ENCODE results near the gene DNMT3A.

The DNMT3A gene

GRCh38 chr2:25254961-25255360, 86.8 kb downstream of the DNMT3A start:
- DNase-seq: no peak

- no peak for DNase-seq
Measured at GRCh38 chr2:25253153-25253626, 88.5 kb downstream of the DNMT3A start.

GRCh38 chr2:25252291-25253152, 89.2 kb downstream of the DNMT3A start:
- DNase-seq: peak; percentile 77

- DNase-seq: peak; percentile 63
Measured at GRCh38 chr2:25251422-25252273, 90.1 kb downstream of the DNMT3A start.

DNA sequence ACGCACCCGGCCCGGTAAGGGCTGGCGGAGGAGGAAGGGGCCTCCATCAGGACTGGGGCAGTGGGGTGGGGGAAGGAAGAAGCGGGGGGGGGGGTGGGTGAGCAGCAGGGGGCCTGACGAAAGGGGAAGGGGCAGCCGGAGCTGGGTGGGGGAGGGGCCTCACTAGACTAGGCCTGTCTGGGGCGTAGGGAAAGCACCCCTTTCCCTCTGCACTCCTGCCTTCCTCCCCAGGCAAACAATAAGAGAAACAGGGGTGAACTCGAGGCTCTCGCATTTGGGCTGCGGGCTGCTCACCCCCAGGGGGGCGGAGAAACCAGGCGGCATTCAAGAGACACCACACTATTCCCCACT, 90.7 kb downstream of the DNMT3A start:
- peak; percentile 50 for DNase-seq

- no peak for DNase-seq
Measured at GRCh38 chr2:25250331-25251070, 91.2 kb downstream of the DNMT3A start.

GRCh38 chr2:25249785-25250184, 91.9 kb downstream of the DNMT3A start:
- no peak for DNase-seq

DNA sequence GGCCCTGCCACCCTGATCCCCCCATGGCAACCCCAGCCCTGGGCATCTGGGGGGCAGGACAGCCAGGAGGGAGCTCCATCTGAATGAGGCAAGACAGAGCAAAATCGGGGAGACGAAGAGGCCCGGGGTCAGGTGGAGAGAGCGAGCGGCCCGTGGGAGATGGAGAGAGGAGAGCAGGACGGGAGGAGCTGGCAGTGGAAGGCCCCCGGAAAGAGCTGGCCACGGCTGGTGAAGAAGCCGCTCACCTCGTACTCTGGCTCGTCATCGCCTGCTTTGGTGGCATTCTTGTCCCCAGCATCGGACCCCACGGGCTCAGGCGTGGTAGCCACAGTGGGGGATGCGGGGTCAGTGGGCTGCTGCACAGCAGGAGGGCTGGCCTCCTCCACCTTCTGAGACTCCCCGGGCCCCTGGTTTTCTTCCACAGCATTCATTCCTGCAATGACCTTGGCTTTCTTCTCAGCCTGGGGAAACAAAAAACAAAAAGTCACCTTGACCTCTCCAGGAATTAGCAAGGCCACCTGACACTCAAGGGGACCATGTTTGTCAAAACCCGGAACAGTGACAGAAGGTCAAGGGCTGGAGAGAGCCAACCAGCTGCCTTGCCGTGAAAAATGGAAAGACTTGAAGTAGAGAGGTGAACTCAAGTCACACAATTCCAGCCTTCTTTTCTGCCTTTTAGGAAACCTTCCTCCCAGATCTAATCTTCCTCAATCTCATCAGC, 93.8 kb downstream of the DNMT3A start:
- no peak for DNase-seq

DNA sequence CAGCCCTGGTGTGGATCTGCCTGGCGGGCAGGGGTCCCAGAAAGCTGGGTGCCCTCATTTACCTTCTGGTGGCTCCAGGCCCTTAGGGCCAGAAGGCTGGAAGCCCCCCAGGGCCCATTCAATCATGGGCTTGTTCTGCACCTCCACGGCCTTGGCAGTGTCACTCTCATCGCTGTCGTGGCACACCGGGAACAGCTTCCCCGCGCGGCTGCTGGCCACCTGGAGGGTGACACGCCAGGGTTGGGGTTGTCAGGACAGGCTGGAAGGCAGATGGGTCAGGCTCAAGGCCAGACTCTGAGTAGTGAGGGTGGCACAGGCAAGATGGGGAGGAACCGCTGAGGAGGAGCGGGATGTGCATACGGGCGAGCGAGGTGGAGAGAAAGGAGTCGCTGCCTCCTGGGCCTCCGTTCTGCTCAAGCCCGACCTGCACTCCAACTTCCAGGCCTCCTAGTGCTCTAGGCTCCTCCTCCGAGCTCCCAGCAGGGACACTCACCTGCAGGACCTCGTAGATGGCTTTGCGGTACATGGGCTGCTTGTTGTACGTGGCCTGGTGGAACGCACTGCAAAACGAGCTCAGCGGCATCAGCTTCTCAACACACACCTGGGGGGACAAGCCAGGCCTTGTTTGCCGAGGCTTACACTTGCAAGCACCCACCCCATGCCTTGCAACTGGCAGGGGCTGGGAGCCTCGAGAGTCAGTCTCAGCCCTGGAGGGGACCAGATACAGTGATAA, 95.0 kb downstream of the DNMT3A start:
- no peak for DNase-seq

GRCh38 chr2:25246001-25246400, 95.7 kb downstream of the DNMT3A start:
- DNase-seq: no peak

GRCh38 chr2:25245141-25245540, 96.6 kb downstream of the DNMT3A start:
- DNase-seq: no peak

- DNase-seq: no peak
Measured at GRCh38 chr2:25243995-25244394, 97.7 kb downstream of the DNMT3A start.

- DNase-seq: no peak
Measured at GRCh38 chr2:25241452-25241851, 100.3 kb downstream of the DNMT3A start.

GRCh38 chr2:25240636-25241035, 101.1 kb downstream of the DNMT3A start:
- DNase-seq: no peak

GRCh38 chr2:25238920-25239319, 102.8 kb downstream of the DNMT3A start:
- DNase-seq: no peak

GRCh38 chr2:25237764-25238163, 104.0 kb downstream of the DNMT3A start:
- no peak for DNase-seq

DNA sequence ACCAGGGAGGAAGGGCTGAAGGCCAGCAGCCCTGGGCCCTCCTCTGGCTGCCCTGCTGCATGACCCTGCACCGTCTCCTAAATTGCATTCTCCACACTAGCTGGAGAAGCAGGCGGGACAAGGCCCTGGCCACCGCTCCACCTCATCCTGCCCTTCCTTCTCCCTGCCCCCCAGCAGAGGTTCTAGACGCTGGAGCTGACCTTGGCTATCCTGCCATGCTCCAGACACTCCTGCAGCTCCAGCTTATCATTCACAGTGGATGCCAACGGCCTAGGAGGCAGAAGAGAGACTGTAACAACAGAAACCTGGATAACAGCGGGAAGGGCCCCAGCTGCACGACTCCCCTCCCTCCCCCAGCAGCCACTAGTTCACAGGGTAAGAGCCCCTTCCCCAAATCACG, 105.0 kb downstream of the DNMT3A start:
- DNase-seq: no peak

- DNase-seq: no peak
Measured at GRCh38 chr2:25234738-25235137, 107.0 kb downstream of the DNMT3A start.

GRCh38 chr2:25233916-25234605, 107.7 kb downstream of the DNMT3A start:
- no peak for DNase-seq

- no peak for DNase-seq
Measured at GRCh38 chr2:25232248-25232825, 109.4 kb downstream of the DNMT3A start.

GRCh38 chr2:25230948-25231311, 110.8 kb downstream of the DNMT3A start:
- no peak for DNase-seq

Measured in CD4-positive, alpha-beta T cell treated with Interleukin-17A for 4 hours (primary cell).